Fibroblast of mammary gland (primary cell): Measurements from ENCODE around the gene CXCL16.

Experiments used
- DNase-seq: peaks from one replicate; pipeline ENCODE4 v3.0.0-alpha.2; 2010; ENCODE audit warnings: low read depth
- H3K4me3 ChIP-seq: 2 replicates; pipeline ENCODE4 v1.5.1; 2011; ENCODE audit warnings: low read depth, mild to moderate bottlenecking, low read length, moderate library complexity; ENCODE audit not compliant: control insufficient read depth
- CTCF ChIP-seq: conservative IDR thresholded peaks from 2 replicates; pipeline ENCODE4 v1.5.1; 2011; ENCODE audit warnings: low read depth, low read length, inconsistent platforms; ENCODE audit not compliant: control insufficient read depth, insufficient read depth

CXCL16 gene

DNA sequence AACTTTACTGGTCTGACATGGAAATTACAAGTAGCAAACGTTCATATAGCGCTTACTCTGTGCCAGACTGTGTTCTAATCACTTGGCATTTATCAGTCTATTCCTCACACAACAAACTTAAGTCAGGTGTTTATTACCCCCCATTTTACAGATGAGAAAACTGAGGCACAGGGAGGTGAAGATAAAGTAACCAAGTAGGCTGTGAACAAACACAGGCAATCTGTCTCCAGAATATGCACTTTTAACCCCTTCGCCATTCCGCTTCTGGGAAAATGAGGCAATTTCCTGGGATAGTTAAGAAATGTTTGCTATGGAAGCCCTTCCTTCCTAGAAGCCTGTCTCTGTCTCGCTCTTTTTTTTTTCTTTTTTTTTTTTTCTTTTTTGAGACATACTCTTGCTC, 12.2 kb upstream of the CXCL16 start:
- H3K4me3 ChIP-seq, result no peak overlapping the region
- DNase-seq, result no peak
- TF ChIP-seq CTCF, result no peak

DNA sequence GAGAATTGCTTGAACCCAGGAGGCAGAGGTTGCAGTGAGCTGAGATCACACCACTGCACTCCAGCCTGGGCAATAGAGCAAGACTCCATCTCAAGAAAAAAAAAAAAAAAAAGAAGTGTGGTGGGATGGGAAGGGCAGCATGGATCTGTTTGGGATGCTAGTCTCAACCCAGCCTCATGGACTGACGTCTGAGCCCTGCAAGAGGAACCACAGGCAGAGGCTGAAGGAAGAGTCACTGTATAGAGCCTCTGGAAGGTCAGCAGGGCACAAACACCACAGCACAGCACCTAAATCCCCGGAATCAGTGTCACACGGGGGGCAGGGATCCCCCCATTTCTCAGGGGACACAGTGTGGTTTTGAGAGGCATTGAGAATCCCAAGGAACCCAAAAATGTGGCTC, 10.9 kb upstream of the CXCL16 start:
- no peak for DNase-seq
- no peak overlapping the region for H3K4me3 ChIP-seq
- TF ChIP-seq CTCF, result no peak

GRCh38 chr17:4748686-4749085, 9.0 kb upstream of the CXCL16 start:
- DNase-seq, result no peak
- no peak overlapping the region for H3K4me3 ChIP-seq
- no peak for TF ChIP-seq CTCF

- H3K4me3 ChIP-seq, result no peak overlapping the region
- DNase-seq, result no peak
- TF ChIP-seq CTCF, result no peak
Observed at GRCh38 chr17:4747847-4748246, 8.1 kb upstream of the CXCL16 start.

DNA sequence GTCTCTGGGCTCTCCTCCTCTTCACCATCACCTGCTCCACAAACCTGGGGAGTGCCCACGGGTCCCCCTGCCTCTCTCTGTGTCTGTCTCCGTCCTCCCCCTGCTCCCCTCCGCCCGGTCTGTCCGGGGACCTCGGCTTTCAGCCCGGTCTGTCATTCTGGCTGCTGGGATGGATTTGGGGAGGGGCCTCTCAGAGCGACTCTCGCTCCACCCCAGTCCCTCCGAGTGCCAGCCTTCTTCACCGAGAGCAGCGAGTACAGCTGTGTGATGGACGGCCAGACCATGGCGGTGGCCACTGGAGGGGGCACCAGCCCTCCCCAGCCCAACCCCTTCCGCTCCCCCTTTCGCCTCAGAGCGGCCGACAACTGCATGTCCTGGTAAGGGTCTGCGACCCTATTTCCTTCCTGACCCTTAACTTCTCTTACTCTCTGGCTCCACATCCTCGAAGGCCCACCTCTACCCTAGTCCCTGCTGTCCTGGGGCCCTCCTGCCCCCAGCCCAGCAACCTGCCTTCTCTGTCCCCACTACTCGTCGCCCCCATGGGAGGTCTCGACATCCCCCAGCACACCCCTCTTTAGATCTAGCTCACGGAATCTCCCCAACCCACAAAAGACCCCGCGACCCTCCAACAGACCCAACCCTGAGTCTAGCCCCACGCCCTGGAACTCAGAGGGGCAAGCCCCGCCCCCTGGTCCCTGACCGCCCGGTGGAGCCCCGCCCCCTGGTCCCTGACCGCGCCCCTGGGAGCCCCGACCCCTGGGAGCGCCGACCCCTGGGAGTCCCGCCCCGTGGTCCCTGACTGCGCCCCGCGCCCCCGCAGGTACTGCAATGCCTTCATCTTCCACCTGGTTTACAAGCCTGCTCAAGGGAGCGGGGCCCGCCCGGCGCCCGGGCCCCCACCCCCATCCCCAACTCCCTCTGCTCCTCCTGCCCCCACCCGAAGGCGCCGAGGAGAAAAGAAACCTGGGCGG, 5.6 kb upstream of the CXCL16 start:
- no peak overlapping the region for H3K4me3 ChIP-seq
- TF ChIP-seq CTCF, result no peak
- DNase-seq, result no peak

GRCh38 chr17:4743898-4744297, 4.2 kb upstream of the CXCL16 start:
- no peak for TF ChIP-seq CTCF
- DNase-seq, result no peak
- H3K4me3 ChIP-seq, result no peak overlapping the region
